Calu3 (cell line): ENCODE data around the gene GNMT. TPM values are rescaled to one million over a fixed set of nuclear protein-coding genes. Genes with fewer than 3 reads are reported as not detected.

ENCODE experiments used
- BruUV-seq: library from RNA; stranded (reverse); fragments of 400-500 nt; replicated peaks from 2 replicates; lab custom pipeline; 2021; lab: Mats Ljungman, UMichigan
- CTCF ChIA-PET: fragments of 300-600 bp; sonication (Branson Sonifier 250); formaldehyde crosslinking; loops from one replicate; lab custom pipeline; 2022; ENCODE audit warnings: antibody characterized with exemption; lab: Charles Lee
- DNase-seq: peaks from one replicate; pipeline ENCODE4 v3.0.0; 2022
- H3K27ac Mint-ChIP-seq: one replicate; pipeline ENCODE4 v1.8.0; 2022; ENCODE audit warnings: mixed read lengths; ENCODE audit not compliant: unreplicated experiment
- H3K27me3 Mint-ChIP-seq: one replicate; pipeline ENCODE4 v1.8.0; 2022; ENCODE audit warnings: mixed read lengths; ENCODE audit not compliant: unreplicated experiment
- H3K36me3 Mint-ChIP-seq: one replicate; pipeline ENCODE4 v1.8.0; 2022; ENCODE audit warnings: mild to moderate bottlenecking, moderate library complexity, mixed read lengths; ENCODE audit not compliant: insufficient read depth, unreplicated experiment
- H3K4me1 Mint-ChIP-seq: one replicate; pipeline ENCODE4 v1.8.0; 2022; ENCODE audit warnings: mild to moderate bottlenecking, low read depth, mixed read lengths; ENCODE audit not compliant: unreplicated experiment
- H3K4me3 Mint-ChIP-seq: one replicate; pipeline ENCODE4 v1.8.0; 2022; ENCODE audit warnings: mild to moderate bottlenecking, low read depth, moderate library complexity, mixed read lengths; ENCODE audit not compliant: unreplicated experiment
- H3K9me3 Mint-ChIP-seq: one replicate; pipeline ENCODE4 v1.8.0; 2022; ENCODE audit warnings: low read depth, mixed read lengths; ENCODE audit not compliant: unreplicated experiment
- intact Hi-C: fragments of 100-400 bp; cut with micrococcal nuclease; formaldehyde crosslinking; loops from one replicate; pipeline ENCODE4 v1.10.0; 2022; ENCODE audit not compliant: unreplicated experiment
- total RNA-seq: library from RNA; stranded (reverse); gene quantifications from 2 replicates; pipeline ENCODE4 v1.2.3, GENCODE V29; 2022
- TF ChIP-seq, protein P1 (sequence below): fragments of 200-600 bp; IDR thresholded peaks from one replicate; pipeline ENCODE4 v1.8.0; 2022; ENCODE audit warnings: antibody characterized with exemption; ENCODE audit not compliant: unreplicated experiment

Gene GNMT
- total RNA-seq, 1 experiment from 2014 or later: 0.45 TPM

DNA sequence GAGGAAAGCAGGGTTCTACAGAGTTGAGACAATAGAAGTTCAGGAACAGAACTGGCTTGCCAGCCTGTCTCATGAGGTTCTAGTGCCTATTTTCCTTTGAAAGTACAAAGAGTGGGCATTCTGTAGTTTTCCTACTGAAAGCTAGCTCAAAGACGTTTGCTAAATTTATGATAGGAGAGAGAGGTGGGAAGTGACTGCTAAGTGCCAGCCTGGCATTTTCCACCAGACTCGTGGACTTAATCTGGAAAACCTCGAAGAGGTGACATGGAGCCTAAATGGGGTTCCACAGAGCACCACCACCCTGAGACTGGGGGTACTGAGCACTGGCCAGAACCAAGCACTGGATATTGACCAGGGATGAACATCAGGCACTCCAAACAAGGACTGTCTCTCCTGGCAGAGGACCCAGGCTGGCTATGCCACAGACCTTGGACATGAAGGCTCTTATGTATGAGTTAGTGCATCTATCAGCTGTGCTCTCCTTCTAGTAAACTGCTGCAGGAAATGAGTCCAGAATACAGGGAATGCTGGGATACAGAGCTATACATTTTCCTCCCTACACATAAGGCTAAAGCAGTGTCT is 11.3 kb downstream of the GNMT start:
- Mint-ChIP-seq H3K36me3 (peaks cover 25% of the 10 kb centered on the region), H3K9me3 (no peaks in the 10 kb centered on the region), H3K4me1 (peaks cover 22% of the 10 kb centered on the region), H3K27ac (no peak overlapping the region), H3K4me3 (no peak overlapping the region), H3K27me3 (no peaks in the 10 kb centered on the region)
- intact Hi-C loops: no loop called here
- no TSS peak for BruUV-seq
- CTCF ChIA-PET: interaction anchor here (0.7 to 1.3 kb wide), 4 partner anchors 12 to 36 kb away, joined by 3 to 7 read pairs (median 4); partner anchors contain the start of gene PPP2R5D
- DNase-seq: no peak
- TF ChIP-seq, protein P1, sequence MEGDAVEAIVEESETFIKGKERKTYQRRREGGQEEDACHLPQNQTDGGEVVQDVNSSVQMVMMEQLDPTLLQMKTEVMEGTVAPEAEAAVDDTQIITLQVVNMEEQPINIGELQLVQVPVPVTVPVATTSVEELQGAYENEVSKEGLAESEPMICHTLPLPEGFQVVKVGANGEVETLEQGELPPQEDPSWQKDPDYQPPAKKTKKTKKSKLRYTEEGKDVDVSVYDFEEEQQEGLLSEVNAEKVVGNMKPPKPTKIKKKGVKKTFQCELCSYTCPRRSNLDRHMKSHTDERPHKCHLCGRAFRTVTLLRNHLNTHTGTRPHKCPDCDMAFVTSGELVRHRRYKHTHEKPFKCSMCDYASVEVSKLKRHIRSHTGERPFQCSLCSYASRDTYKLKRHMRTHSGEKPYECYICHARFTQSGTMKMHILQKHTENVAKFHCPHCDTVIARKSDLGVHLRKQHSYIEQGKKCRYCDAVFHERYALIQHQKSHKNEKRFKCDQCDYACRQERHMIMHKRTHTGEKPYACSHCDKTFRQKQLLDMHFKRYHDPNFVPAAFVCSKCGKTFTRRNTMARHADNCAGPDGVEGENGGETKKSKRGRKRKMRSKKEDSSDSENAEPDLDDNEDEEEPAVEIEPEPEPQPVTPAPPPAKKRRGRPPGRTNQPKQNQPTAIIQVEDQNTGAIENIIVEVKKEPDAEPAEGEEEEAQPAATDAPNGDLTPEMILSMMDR: no peak

DNA sequence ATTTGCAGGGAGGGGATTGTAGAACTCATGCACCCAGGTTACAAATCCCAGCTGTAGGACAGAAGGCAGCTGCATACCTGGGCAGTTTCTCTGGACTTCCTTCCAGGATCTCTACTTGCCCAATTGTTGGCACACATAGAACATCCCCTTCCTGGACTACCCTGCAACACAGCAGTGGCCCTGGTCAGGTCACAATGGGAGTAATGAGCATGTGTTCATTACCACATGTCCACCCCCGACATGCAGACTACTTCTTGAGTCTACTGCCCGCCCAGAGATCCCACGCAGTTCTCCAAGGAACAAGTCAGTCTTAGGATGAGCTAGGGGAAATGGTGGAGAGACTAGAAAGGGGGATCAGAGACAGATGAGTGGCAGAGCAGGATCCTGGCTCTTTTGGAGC is 13.4 kb downstream of the GNMT start:
- H3K4me3 Mint-ChIP-seq: no peak overlapping the region
- TF ChIP-seq, protein P1: no peak
- BruUV-seq: no TSS peak
- intact Hi-C loops: no loop called here
- no peak for DNase-seq
- H3K36me3 Mint-ChIP-seq: peaks cover 34% of the 10 kb centered on the region
- no peak overlapping the region for H3K27ac Mint-ChIP-seq
- H3K4me1 Mint-ChIP-seq: peaks cover 26% of the 10 kb centered on the region
- no peaks in the 10 kb centered on the region for H3K9me3 Mint-ChIP-seq
- CTCF ChIA-PET: interaction anchor here (1.0 to 1.1 kb wide), 2 partner anchors 10 kb away, joined by 3 to 4 read pairs; partner anchors contain the start of gene PPP2R5D
- H3K27me3 Mint-ChIP-seq: no peaks in the 10 kb centered on the region

DNA sequence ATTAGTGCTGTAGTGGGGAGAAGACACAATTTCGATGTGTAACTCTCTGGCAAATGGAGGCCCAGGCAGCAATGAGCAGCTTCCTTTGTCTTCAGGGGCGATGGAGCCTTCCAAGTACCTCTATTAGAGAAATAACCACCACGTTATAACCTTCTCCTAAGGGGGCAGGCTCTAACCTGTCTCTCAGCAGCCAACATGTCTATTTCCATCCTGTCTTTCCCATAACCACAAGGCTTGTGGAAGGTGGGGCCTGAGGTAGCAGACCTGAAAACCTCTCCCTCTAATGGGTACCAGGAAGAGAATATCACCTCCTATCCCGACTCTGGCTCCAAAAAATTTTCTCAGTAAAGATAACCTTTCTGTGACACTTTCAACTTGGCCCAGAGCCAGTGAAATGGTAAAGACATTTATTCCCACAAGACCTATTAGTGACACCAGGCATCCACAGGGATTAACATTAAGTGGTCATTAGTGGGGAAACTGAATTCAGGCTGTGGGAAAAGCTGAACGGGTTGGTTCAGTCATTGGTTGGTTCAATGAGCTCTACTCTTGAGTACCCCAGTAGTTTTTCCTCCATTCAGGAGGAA is 14.5 kb downstream of the GNMT start:
- Mint-ChIP-seq H3K4me3 (no peak overlapping the region), H3K36me3 (peaks cover 40% of the 10 kb centered on the region), H3K4me1 (peaks cover 34% of the 10 kb centered on the region), H3K9me3 (no peaks in the 10 kb centered on the region), H3K27me3 (no peaks in the 10 kb centered on the region), H3K27ac (no peak overlapping the region)
- DNase-seq: no peak
- BruUV-seq: no TSS peak
- CTCF ChIA-PET: interaction anchor here (0.6 to 0.7 kb wide), 2 partner anchors 1060 to 1763 kb away, joined by 4 read pairs; no protein-coding TSS in a partner anchor
- TF ChIP-seq, protein P1: no peak
- intact Hi-C loops: no loop called here

DNA sequence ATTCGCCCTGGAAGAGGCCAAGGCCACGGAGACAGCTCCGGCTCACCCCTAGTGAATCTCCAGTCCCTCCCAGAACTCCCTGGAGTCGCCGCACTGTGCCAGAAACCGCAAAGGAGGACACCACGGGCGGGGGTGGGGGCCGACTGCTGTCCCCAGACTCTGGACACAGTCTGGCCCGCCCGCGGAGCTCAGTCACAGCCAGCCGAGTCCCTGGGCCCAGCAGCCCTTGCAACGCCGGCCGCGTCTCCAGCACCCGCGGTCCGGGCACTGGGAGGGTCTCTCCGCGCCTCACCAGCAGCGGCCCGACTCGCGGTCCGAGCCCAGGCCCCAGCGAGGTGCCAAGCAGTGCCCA is 17.9 kb downstream of the GNMT start:
- H3K27me3 Mint-ChIP-seq: no peaks in the 10 kb centered on the region
- H3K4me1 Mint-ChIP-seq: peaks cover 17% of the 10 kb centered on the region
- peak overlapping the region; percentile 86 for H3K27ac Mint-ChIP-seq
- TF ChIP-seq, protein P1: no peak
- peak; percentile 60 for DNase-seq
- peak overlapping the region; percentile 86 for H3K4me3 Mint-ChIP-seq
- peaks cover 42% of the 10 kb centered on the region for H3K36me3 Mint-ChIP-seq
- H3K9me3 Mint-ChIP-seq: no peaks in the 10 kb centered on the region
- CTCF ChIA-PET: interaction anchor here (1.3 to 2.0 kb wide), 5 partner anchors 18 to 165 kb away, joined by 3 to 8 read pairs (median 6); partner anchors contain the start of genes GNMT and KLHDC3
- intact Hi-C loops: no loop called here
- no TSS peak for BruUV-seq
